ENCODE data around the gene ACLY. TPM values are rescaled to one million over a fixed set of nuclear protein-coding genes. Genes with fewer than 3 reads are reported as not detected.
"Not testable (repeated sequence)": the region's sequence is repeated elsewhere in the genome, so short reads cannot be mapped to it uniquely, and the experiment has no call there.

The ACLY gene
- total RNA-seq, 1 donor from 2014 or later, result 241 TPM

- DNase-seq (ENCODE audit: low read depth), result no peak
- H3K27me3 ChIP-seq (ENCODE audit: control insufficient read depth, insufficient read depth, low read length), result no peaks in the 10 kb centered on the region
- no peaks in the 10 kb centered on the region for H3K36me3 ChIP-seq (ENCODE audit: control insufficient read depth, insufficient read depth, low read length)
- no peak overlapping the region for H3K4me3 ChIP-seq (ENCODE audit: low read depth, low read length)
- TF ChIP-seq, protein P1, sequence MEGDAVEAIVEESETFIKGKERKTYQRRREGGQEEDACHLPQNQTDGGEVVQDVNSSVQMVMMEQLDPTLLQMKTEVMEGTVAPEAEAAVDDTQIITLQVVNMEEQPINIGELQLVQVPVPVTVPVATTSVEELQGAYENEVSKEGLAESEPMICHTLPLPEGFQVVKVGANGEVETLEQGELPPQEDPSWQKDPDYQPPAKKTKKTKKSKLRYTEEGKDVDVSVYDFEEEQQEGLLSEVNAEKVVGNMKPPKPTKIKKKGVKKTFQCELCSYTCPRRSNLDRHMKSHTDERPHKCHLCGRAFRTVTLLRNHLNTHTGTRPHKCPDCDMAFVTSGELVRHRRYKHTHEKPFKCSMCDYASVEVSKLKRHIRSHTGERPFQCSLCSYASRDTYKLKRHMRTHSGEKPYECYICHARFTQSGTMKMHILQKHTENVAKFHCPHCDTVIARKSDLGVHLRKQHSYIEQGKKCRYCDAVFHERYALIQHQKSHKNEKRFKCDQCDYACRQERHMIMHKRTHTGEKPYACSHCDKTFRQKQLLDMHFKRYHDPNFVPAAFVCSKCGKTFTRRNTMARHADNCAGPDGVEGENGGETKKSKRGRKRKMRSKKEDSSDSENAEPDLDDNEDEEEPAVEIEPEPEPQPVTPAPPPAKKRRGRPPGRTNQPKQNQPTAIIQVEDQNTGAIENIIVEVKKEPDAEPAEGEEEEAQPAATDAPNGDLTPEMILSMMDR (IDR thresholded peaks at IDR 0.05; ENCODE audit: insufficient read depth, low read length, poor library complexity, severe bottlenecking), result no peak
Observed at GRCh38 chr17:41935641-41936040, 16.9 kb upstream of the ACLY start.

DNA sequence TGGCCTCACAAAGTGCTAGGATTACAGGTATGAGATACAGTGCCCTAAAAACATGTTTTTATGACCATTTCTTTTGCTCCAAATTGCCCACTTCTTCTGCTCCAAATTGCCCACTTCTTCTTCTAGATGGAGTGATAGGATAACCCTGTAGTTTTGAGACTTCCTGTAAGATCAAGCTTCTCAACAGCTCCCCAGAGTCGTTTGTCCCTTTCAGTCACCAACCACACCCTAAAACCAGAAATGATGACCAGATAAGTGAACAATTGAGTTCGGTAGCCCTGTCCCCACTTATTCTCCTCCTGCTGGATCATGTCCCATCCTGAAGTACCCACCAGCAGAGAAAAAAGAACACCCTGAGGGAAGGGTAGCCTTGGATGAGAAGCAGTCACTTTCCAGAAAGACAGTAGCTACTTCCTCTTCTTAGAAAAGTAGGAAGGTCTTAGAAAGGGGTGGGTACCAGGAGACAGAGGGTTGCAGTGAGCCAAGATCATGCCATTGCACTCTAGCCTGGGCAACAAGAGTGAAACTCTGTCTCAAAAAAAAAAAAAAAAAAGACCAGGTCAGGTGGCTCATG is 14.2 kb upstream of the ACLY start:
- TF ChIP-seq, protein P1 (IDR thresholded peaks at IDR 0.05; ENCODE audit: insufficient read depth, low read length, poor library complexity, severe bottlenecking), result no peak
- no peak for DNase-seq (ENCODE audit: low read depth)
- Histone ChIP-seq H3K27me3 (ENCODE audit: control insufficient read depth, insufficient read depth, low read length) (no peaks in the 10 kb centered on the region), H3K36me3 (ENCODE audit: control insufficient read depth, insufficient read depth, low read length) (no peaks in the 10 kb centered on the region), H3K4me3 (ENCODE audit: low read depth, low read length) (no peak overlapping the region)

DNA sequence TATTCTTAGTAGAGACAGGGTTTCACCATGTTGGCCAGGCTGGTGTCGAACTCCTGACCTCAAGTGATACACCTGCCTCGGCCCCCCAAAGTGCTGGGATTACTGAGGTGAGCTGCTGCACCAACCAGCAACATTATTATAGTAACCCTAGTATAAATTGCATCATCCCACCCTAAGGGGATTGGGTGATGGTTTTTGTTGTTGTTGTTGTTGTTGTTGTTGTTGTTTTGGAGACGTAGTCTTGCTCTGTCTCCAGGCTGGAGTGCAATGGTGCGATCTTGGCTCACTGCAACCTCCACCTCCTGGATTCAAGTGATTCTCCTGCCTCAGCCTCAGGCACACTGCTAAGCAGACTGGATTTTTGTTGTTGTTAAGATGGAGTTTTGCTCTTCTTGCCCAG is 13.0 kb upstream of the ACLY start:
- DNase-seq (ENCODE audit: low read depth); H3K27me3 ChIP-seq (ENCODE audit: control insufficient read depth, insufficient read depth, low read length); H3K36me3 ChIP-seq (ENCODE audit: control insufficient read depth, insufficient read depth, low read length); H3K4me3 ChIP-seq (ENCODE audit: low read depth, low read length): not testable (repeated sequence)

GRCh38 chr17:41930833-41931156 is 12.0 kb upstream of the ACLY start:
- not testable (repeated sequence) for H3K36me3 ChIP-seq (ENCODE audit: control insufficient read depth, insufficient read depth, low read length); DNase-seq (ENCODE audit: low read depth); H3K27me3 ChIP-seq (ENCODE audit: control insufficient read depth, insufficient read depth, low read length)
- H3K4me3 ChIP-seq (ENCODE audit: low read depth, low read length), result peak overlapping the region; percentile 65

GRCh38 chr17:41930009-41930832 is 11.5 kb upstream of the ACLY start, which contains the start of gene ODAD4:
TSS of gene ODAD4 (plus strand) at chr17:41930617. CDS start at chr17:41930724, 107 bp downstream.
- H3K4me3 ChIP-seq (ENCODE audit: low read depth, low read length), result peak within 1 kb of the TSS; percentile 65
- peak; percentile 92 for DNase-seq (ENCODE audit: low read depth)
- H3K36me3 ChIP-seq (ENCODE audit: control insufficient read depth, insufficient read depth, low read length), result no peaks in the 10 kb centered on the region
- H3K27me3 ChIP-seq (ENCODE audit: control insufficient read depth, insufficient read depth, low read length), result no peaks in the 10 kb centered on the region
- TF ChIP-seq, protein P1 (IDR thresholded peaks at IDR 0.05; ENCODE audit: insufficient read depth, low read length, poor library complexity, severe bottlenecking), result peak; percentile 39

DNA sequence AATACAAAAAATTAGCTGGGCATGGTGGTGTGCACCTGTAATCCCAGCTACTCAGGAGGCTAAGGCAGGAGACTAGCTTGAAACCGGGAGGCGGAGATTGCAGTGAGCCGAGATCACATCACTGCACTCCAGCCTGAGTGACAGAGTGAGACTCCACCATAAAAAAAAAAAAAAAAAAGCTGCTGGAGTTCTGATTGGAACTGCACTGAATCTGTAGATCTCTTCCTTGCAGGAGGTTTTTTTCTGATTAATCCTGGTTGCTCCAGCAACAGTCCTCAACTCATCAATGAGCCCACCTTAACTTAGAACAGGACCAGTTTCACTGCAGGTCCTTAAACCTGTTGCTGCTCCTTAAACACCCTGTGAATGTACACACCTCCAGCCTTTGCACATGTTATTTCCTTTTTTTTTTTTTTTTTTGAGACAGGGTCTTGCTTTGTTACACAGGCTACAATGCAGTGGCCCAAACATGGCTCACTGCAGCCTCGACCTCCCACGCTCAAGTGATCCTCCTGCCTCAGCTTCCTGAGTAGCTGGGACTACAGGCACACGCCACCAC is 10.0 kb upstream of the ACLY start:
- TF ChIP-seq, protein P1 (IDR thresholded peaks at IDR 0.05; ENCODE audit: insufficient read depth, low read length, poor library complexity, severe bottlenecking), result no peak
- Histone ChIP-seq H3K4me3 (ENCODE audit: low read depth, low read length) (no peak overlapping the region), H3K36me3 (ENCODE audit: control insufficient read depth, insufficient read depth, low read length) (no peaks in the 10 kb centered on the region), H3K27me3 (ENCODE audit: control insufficient read depth, insufficient read depth, low read length) (no peaks in the 10 kb centered on the region)
- no peak for DNase-seq (ENCODE audit: low read depth)

Data from kidney epithelial cell (primary cell).